Stimulated activated CD8-positive, alpha-beta memory T cell treated with anti-CD3 and anti-CD28 coated beads, Interleukin-15, amount 100 ng/mL, for 24 hours (primary cell): ENCODE results near the gene AJAP1.
"Not testable (repeated sequence)": the region's sequence is repeated elsewhere in the genome, so short reads cannot be mapped to it uniquely, and the experiment has no call there.

Experiments
- DNase-seq: peaks from one replicate; pipeline ENCODE4 v3.0.0-alpha.2; 2020; ENCODE audit warnings: low read depth

Gene AJAP1

GRCh38 chr1:4653796-4654725 lies at the start of gene AJAP1:
AJAP1 (plus strand) TSS chr1:4654609; CDS start chr1:4655426, 817 bp downstream.
- no peak for DNase-seq

- no peak for DNase-seq
Observed at GRCh38 chr1:4605158-4605557, 49.3 kb upstream of the AJAP1 start.

- DNase-seq, result no peak
Observed at GRCh38 chr1:4611563-4612341, 42.7 kb upstream of the AJAP1 start.

- no peak for DNase-seq
Observed at GRCh38 chr1:4612991-4613390, 41.4 kb upstream of the AJAP1 start.

- no peak for DNase-seq
Observed at GRCh38 chr1:4613606-4614370, 40.6 kb upstream of the AJAP1 start.

- no peak for DNase-seq
Observed at GRCh38 chr1:4614371-4615137, 39.9 kb upstream of the AJAP1 start.

- no peak for DNase-seq
Observed at GRCh38 chr1:4615138-4615470, 39.3 kb upstream of the AJAP1 start.

GRCh38 chr1:4615501-4615900 lies 38.9 kb upstream of the AJAP1 start:
- no peak for DNase-seq

- no peak for DNase-seq
Observed at GRCh38 chr1:4616831-4617465, 37.5 kb upstream of the AJAP1 start.

GRCh38 chr1:4617506-4617905 lies 36.9 kb upstream of the AJAP1 start:
- DNase-seq, result no peak

- DNase-seq, result not testable (repeated sequence)
Observed at GRCh38 chr1:4618827-4619226, 35.6 kb upstream of the AJAP1 start.

- no peak for DNase-seq
Observed at GRCh38 chr1:4621646-4622045, 32.8 kb upstream of the AJAP1 start.

GRCh38 chr1:4622821-4623220 lies 31.6 kb upstream of the AJAP1 start:
- DNase-seq, result no peak

GRCh38 chr1:4624141-4624715 lies 30.2 kb upstream of the AJAP1 start:
- DNase-seq, result no peak

- DNase-seq, result no peak
Observed at GRCh38 chr1:4624801-4625200, 29.6 kb upstream of the AJAP1 start.

GRCh38 chr1:4626061-4626460 lies 28.3 kb upstream of the AJAP1 start:
- no peak for DNase-seq

GRCh38 chr1:4626560-4627319 lies 27.7 kb upstream of the AJAP1 start:
- no peak for DNase-seq

GRCh38 chr1:4627353-4627752 lies 27.1 kb upstream of the AJAP1 start:
- DNase-seq, result no peak

- DNase-seq, result no peak
Observed at GRCh38 chr1:4628992-4629391, 25.4 kb upstream of the AJAP1 start.

- no peak for DNase-seq
Observed at GRCh38 chr1:4630561-4630960, 23.8 kb upstream of the AJAP1 start.
